ENCODE measurements around the gene CELF1. TPM values are rescaled to one million over a fixed set of nuclear protein-coding genes. Genes with fewer than 3 reads are reported as not detected.

CELF1 gene
- total RNA-seq, 1 experiment from 2014 or later, result 157 TPM

- Mint-ChIP-seq H3K27me3 (ENCODE audit: unreplicated experiment) (no peaks in the 10 kb centered on the region), H3K4me3 (ENCODE audit: low read depth, unreplicated experiment) (no peak overlapping the region), H3K36me3 (ENCODE audit: insufficient read depth, unreplicated experiment) (peaks cover 39% of the 10 kb centered on the region), H3K9me3 (ENCODE audit: low read depth, unreplicated experiment) (no peaks in the 10 kb centered on the region), H3K4me1 (ENCODE audit: low read depth, unreplicated experiment) (no peaks in the 10 kb centered on the region), H3K27ac (ENCODE audit: unreplicated experiment) (peak overlapping the region; percentile 62)
- DNase-seq, result no peak
- intact Hi-C loops (cut with micrococcal nuclease; ENCODE audit: unreplicated experiment), result no loop called here
- no TSS peak for BruUV-seq (replicated peaks)
- CTCF ChIA-PET, result interaction anchor here (1.0 kb wide), 1 partner anchor 20 kb away, joined by 3 read pairs; no protein-coding TSS in a partner anchor
- TF ChIP-seq CTCF (IDR thresholded peaks at IDR 0.05; ENCODE audit: unreplicated experiment), result no peak
Measured at GRCh38 chr11:47489395-47489755, 63.6 kb downstream of the CELF1 start.

GRCh38 chr11:47488674-47489394, 64.1 kb downstream of the CELF1 start:
- CTCF ChIA-PET, result interaction anchor here (1.0 kb wide), 1 partner anchor 20 kb away, joined by 3 read pairs; no protein-coding TSS in a partner anchor
- Mint-ChIP-seq H3K27me3 (ENCODE audit: unreplicated experiment) (no peaks in the 10 kb centered on the region), H3K36me3 (ENCODE audit: insufficient read depth, unreplicated experiment) (peaks cover 44% of the 10 kb centered on the region), H3K4me1 (ENCODE audit: low read depth, unreplicated experiment) (no peaks in the 10 kb centered on the region), H3K9me3 (ENCODE audit: low read depth, unreplicated experiment) (no peaks in the 10 kb centered on the region), H3K4me3 (ENCODE audit: low read depth, unreplicated experiment) (no peak overlapping the region), H3K27ac (ENCODE audit: unreplicated experiment) (peak overlapping the region; percentile 62)
- BruUV-seq (replicated peaks), result no TSS peak
- no peak for TF ChIP-seq CTCF (IDR thresholded peaks at IDR 0.05; ENCODE audit: unreplicated experiment)
- DNase-seq, result no peak
- intact Hi-C loops (cut with micrococcal nuclease; ENCODE audit: unreplicated experiment), result no loop called here

- no peak for DNase-seq
- BruUV-seq (replicated peaks), result no TSS peak
- Mint-ChIP-seq H3K36me3 (ENCODE audit: insufficient read depth, unreplicated experiment) (peaks cover 47% of the 10 kb centered on the region), H3K27ac (ENCODE audit: unreplicated experiment) (no peak overlapping the region), H3K27me3 (ENCODE audit: unreplicated experiment) (no peaks in the 10 kb centered on the region), H3K9me3 (ENCODE audit: low read depth, unreplicated experiment) (no peaks in the 10 kb centered on the region), H3K4me3 (ENCODE audit: low read depth, unreplicated experiment) (no peak overlapping the region), H3K4me1 (ENCODE audit: low read depth, unreplicated experiment) (no peaks in the 10 kb centered on the region)
- CTCF ChIA-PET, result no interaction called here
- intact Hi-C loops (cut with micrococcal nuclease; ENCODE audit: unreplicated experiment), result no loop called here
- no peak for TF ChIP-seq CTCF (IDR thresholded peaks at IDR 0.05; ENCODE audit: unreplicated experiment)
Measured at GRCh38 chr11:47488111-47488510, 64.8 kb downstream of the CELF1 start.

- CTCF ChIA-PET, result no interaction called here
- Mint-ChIP-seq H3K36me3 (ENCODE audit: insufficient read depth, unreplicated experiment) (peaks cover 48% of the 10 kb centered on the region), H3K4me1 (ENCODE audit: low read depth, unreplicated experiment) (no peaks in the 10 kb centered on the region), H3K27ac (ENCODE audit: unreplicated experiment) (no peak overlapping the region), H3K4me3 (ENCODE audit: low read depth, unreplicated experiment) (no peak overlapping the region), H3K9me3 (ENCODE audit: low read depth, unreplicated experiment) (no peaks in the 10 kb centered on the region), H3K27me3 (ENCODE audit: unreplicated experiment) (no peaks in the 10 kb centered on the region)
- no peak for TF ChIP-seq CTCF (IDR thresholded peaks at IDR 0.05; ENCODE audit: unreplicated experiment)
- no TSS peak for BruUV-seq (replicated peaks)
- no peak for DNase-seq
- intact Hi-C loops (cut with micrococcal nuclease; ENCODE audit: unreplicated experiment), result no loop called here
Measured at GRCh38 chr11:47487421-47487820, 65.5 kb downstream of the CELF1 start.

All from Calu3 (cell line).